Stimulated activated CD4-positive, alpha-beta T cell treated with anti-CD3 and anti-CD28 coated beads, Interleukin-15, amount 100 ng/mL, for 24 hours (primary cell): ENCODE results near the gene GDPGP1.
A peak's percentile ranks its signal among the peaks of the same experiment; 100 is the strongest.
"Not testable (repeated sequence)": the region's sequence is repeated elsewhere in the genome, so short reads cannot be mapped to it uniquely, and the experiment has no call there.

ENCODE experiments used
- DNase-seq: peaks from one replicate; pipeline ENCODE4 v3.0.0-alpha.2; 2020

GDPGP1 gene, protein sequence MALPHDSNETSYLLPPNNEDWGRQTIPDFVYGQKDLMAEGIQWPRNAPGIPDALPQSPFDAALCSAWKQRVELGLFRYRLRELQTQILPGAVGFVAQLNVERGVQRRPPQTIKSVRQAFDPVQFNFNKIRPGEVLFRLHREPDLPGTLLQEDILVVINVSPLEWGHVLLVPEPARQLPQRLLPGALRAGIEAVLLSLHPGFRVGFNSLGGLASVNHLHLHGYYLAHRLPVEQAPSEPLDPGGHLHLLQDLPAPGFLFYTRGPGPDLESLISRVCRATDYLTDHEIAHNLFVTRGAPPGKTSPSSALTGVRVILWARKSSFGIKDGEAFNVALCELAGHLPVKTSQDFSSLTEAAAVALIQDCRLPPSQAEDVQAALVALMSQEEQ

GRCh38 chr15:90234096-90234988 is at the start of gene GDPGP1:
GDPGP1 (plus strand) TSS chr15:90234209; CDS start chr15:90240909, 6,700 bp downstream.
- DNase-seq: no peak

- DNase-seq: peak; percentile 67
These were observed 49.0 kb upstream of the GDPGP1 start for GRCh38 chr15:90184786-90185704.

- DNase-seq: no peak
These were observed 46.6 kb upstream of the GDPGP1 start for GRCh38 chr15:90187257-90187868.

- not testable (repeated sequence) for DNase-seq
These were observed 45.9 kb upstream of the GDPGP1 start for GRCh38 chr15:90188065-90188464.

DNA sequence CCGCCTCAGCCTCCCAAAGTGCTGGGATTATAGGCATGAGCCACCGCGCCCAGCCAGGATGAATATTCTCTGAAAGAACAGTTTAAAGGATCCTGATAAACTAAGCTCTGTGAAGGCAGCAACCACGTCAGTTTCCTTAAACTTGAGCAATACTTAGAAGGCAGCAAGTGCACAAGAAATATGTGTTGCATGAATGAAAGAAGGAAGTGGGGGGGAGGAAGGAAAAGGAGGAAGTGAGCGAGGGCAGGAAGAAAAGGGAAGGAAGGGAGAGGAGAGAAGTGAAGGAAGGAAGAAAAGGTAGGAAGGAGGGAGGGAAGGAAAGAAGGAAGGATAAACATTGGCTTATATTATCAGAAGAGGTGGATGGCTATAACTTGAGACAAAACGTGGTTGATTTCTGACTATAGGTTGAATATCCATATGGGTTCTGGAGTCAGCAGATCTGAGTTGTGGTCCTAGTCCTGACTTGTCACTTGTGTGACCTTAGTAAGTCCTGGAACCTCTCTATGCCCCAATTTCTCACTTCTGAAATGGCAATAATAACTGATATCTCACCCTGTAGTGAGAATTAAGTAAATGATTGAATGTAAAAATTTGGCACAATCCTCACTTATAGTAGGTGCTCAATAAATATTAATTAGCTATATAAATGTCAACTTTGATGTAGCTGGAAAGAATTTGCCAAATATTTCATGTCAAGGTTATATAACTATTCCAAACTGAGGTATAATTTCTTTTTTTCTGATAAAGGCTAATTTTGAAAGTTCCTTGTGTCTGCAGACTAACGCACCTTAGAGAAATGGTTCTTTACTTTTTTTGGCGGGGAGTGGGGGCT is 44.9 kb upstream of the GDPGP1 start:
- DNase-seq: no peak

DNA sequence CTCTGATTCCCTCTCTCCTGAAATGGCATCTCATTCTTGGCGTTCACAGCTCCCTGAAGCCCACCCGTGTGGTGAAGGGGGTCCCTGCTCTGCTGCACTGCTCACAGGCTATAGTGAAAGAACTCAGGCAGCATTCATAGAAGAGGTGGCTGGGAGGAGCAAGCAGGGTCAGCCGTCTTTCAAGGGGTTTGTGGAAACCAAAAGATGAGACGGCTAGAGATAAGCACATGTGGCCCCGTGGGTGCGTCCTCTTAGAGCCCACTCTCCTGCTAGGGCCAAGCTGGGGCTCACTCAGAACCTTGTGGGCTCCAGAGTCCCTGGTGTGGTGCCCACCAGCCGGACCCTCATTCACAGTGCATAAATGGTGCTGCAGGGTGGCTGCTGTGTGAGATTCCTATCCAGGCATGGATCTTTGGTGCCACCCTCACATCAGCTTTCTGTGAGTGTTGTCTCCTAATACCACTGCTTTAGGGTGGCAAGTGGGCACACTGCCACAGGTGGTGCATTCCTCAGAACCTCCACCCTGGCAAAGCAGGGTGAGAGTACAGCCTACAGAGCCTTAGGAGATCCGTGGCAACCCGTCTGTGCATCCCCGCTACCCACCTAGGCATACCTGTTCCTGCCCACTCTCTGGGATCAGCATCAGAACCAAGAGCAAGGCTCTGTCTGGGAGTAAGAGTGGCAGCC is 44.1 kb upstream of the GDPGP1 start:
- no peak for DNase-seq

DNA sequence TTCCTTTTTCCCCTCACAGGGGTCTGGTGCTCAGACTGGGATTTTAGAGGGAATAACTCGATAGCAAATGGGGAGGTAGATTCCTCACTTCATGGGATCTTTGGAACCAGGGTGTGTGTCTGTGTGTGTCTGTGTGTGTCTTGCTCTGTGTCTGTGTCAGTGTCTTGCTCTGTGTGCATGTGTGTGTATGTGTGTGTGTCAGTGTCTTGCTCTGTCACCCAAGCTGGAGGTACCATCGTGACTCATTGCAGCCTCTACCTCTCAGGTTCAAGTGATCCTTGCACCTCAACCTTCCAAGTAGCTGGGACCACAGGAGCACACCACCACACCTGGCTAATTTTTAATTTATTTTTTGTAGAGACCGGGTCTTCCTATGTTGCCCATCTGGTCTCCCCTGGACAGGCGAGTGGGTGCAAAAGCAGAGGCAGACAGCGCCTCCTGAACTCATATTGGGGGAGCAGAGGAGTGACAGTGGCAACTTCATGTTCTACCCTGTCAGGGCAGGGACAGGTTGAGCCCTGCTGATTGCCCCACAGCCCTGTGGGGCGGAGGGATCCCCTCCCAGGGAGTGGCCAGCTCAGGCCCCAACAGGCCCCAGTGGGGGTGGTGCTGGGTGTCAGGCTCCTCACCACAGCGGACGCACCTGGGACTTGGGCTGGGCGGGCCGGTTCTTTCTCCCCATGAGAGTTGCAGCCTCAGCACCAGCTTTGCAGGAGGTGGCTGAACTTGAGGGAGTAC is 43.2 kb upstream of the GDPGP1 start:
- DNase-seq: no peak

DNA sequence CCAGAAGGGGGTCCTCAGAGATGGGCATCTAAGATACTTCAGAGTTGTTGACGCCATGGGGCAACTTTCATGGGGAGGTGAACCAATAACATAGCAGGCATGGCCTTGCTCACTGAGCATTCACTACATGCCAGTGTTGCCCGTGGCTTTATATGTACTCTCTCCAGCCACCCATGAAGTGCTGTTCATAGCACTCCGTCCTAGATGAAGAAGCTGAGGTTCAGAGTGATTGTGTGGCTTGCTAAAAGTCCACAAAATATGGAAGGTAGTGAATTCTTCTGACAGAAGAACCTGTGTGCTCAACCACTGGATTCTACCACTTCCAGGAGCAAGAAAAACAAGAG is 42.7 kb upstream of the GDPGP1 start:
- no peak for DNase-seq

DNA sequence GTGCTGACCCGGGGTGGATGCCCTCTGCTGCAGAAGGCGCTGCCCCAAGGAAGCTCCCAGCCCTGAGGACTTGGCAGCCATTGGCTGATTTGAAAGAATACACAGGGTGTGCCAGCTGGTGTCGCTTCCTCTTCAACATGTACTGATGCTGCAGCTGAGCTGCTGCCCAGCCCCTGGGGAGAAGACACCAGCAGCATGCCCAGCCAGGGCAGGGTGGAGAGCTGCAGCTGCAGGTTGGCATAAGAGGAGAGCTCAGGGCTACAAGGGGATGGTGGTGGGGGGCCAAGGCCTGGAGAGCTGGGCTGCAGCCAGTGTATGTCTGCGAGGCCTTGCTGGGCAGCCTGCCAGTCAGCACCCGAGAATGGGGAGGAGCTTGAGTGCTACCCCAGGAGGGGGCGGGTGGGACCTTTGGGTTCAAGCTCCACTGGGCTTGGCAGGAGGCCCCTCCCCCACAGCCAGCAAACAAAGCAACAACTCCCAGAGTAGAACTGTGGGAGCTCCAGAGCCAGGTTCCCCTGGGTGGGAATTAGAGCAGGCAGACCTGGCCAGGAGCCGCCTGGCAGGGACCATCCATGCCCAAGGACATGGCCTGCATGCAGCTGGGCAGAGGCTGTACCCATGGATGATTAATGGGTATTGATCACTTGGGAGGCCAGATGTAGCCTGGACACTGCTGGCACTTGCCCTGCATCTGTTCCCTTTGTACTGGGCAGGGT is 42.1 kb upstream of the GDPGP1 start:
- DNase-seq: peak; percentile 46

GRCh38 chr15:90192961-90193786 is 40.8 kb upstream of the GDPGP1 start:
- no peak for DNase-seq

GRCh38 chr15:90194655-90195054 is 39.4 kb upstream of the GDPGP1 start:
- DNase-seq: no peak

DNA sequence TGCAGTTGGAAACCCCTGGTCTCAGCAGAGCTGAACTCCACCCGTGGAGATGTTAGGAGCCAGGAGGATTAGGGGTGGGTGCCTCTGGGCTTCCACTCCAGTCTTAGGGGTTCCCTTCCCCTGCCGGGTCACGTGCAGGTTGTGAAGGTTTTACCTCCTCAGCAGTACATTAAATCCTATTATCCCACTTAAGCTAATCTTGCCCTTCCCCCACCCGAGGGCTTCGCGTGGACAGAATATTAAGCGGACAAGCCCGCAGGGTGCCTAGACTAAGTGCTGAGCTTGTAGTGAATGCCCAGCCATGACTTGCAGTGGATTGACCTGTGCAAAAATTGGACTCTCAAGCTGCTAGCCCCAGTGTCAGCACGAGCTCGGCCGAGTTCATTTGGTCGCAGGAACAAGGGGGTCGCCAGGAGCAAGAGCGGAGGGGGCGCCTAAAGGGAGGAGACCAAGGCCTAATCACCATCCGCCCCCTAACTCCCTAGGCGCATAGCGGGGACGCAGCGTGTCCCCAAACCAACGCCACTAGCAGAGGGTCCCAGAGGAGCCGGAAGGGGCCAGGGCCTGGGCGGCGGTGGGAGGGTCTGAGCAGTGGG is 33.4 kb upstream of the GDPGP1 start:
- DNase-seq: no peak

DNA sequence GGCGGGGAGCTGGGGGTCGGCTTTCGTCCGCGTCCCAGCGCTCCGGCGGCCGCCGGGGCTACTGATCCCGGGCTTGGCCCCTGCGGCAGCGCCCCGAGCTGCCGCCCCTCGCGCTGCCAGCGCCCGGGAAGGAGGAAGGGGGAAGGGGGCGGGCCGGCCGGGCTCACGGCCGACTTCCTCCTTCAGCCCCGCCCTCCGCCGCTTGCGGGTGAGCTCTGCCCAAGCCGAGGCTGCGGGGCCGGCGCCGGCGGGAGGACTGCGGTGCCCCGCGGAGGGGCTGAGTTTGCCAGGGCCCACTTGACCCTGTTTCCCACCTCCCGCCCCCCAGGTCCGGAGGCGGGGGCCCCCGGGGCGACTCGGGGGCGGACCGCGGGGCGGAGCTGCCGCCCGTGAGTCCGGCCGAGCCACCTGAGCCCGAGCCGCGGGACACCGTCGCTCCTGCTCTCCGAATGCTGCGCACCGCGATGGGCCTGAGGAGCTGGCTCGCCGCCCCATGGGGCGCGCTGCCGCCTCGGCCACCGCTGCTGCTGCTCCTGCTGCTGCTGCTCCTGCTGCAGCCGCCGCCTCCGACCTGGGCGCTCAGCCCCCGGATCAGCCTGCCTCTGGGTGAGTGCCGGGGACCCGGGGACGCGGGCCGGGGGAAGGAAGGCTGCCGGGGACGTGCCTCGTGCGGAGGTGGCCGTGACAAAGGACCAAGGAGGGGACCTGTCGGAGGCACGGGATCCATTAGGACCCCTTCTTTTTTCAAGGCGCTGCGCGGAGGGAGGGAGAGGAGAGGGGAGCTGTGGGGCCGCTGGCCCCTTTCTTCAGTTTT is 32.7 kb upstream of the GDPGP1 start, which contains the start of gene SEMA4B:
SEMA4B (plus strand) TSS at position 201 of the 814 bp plus-strand sequence; CDS start at position 450, 249 bp downstream.
- peak; percentile 86 for DNase-seq

- DNase-seq: no peak
These were observed 32.0 kb upstream of the GDPGP1 start for GRCh38 chr15:90201944-90202375.

- DNase-seq: no peak
These were observed 31.1 kb upstream of the GDPGP1 start for GRCh38 chr15:90202929-90203328.

DNA sequence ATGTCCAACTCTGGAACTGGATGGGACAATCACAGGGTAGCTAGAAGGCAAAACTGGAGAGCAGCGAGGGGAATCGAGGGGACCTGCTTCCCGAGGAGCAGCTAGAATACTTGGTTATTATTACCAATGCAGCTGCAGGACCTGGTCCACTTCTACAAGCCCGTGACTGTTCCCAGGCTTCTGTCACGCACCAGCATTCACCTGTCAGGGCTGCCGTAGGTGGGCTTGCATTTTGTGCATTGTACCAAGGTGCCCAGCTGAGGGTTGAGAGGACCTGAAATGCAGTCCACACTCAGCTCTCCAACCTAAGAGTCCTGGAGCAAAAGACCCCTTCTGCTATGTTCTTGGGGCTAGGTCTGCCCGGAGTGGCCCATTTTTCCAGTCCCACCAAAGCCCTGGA is 30.5 kb upstream of the GDPGP1 start:
- no peak for DNase-seq

GRCh38 chr15:90203922-90204321 is 30.1 kb upstream of the GDPGP1 start:
- no peak for DNase-seq
